Stimulated activated CD4-positive, alpha-beta T cell treated with anti-CD3 and anti-CD28 coated beads, Interleukin-2, amount 100 ng/mL, for 4 hours (primary cell): Measurements from ENCODE around the gene EXOC4.
"Not testable (repeated sequence)": the region's sequence is repeated elsewhere in the genome, so short reads cannot be mapped to it uniquely, and the experiment has no call there.

Source experiments
- DNase-seq: peaks from one replicate; pipeline ENCODE4 v3.0.0-alpha.2; 2020; ENCODE audit warnings: low read depth

EXOC4 gene

DNA sequence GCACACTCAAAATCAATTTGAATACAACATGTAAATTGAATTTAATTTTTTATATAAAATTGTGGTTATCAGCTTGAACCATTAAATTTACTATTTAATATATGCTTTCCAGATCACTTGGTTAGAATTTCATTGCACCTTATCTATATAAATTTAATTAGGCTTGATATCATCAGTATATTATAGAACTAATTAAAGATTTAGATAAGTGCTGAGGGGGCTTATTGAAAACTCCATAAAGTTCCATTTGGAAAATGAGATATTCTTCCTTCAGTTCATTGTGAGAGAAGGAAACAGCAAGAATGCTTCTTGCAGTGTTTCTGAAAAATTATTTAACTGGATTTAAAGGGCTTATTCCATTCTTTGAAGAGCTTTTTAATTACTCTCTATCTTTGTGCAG, 788.6 kb downstream of the EXOC4 start:
- no peak for DNase-seq

DNA sequence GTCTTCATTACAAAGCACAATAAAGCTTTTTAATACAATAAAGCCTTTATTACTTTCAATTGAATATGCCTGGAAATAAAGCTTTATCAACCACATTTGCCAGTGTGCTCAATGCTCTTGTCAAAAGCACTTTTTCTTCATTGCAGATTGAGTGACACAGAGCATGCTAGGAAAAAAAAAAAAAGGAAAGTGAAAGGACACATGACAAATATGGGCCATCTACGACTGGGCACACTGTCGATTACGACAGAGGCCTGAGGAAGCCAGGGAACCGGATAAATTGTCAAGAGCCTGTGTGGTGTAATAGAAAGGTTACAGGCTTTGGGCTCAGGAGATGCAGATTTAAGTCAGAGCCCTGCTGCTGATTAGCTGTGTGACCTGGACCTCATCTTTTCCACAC, 789.4 kb downstream of the EXOC4 start:
- no peak for DNase-seq

DNA sequence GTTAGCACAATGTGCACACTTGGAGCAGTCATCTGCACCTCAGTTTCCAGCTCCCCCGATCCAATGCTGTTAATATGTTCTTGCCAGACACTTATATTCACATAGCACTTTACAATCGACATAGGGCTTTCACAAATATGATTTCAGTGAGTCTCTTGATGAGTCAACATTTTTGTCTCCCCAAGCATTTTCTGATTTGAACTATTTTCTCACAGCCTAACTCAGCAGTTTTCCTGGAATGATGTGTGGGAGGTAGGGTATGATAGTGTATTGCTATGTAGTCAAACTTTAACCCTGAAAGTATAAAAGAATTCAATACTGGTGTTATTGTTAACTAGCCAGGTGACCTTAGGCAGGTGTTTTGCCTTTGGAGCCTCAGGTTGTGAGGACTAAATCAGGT, 791.8 kb downstream of the EXOC4 start:
- DNase-seq = no peak

DNA sequence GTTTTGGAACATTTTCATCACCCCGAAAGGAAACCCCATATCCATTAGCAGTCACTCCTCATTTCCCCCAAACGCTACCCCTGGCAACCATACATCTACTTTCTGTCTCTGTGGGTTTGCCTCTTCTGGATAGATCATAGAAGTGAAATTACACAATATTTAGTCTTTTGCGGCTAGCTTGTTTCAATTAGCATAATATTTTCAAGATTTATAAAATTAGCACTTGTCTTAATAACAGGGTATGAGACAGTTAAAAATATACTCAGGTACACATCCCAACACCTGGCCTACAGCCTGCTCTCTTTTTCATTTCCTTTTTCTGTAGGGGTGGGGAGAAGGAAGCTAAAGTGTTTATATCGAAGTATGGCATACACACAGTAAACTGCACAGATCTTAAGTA, 792.8 kb downstream of the EXOC4 start:
- no peak for DNase-seq

DNA sequence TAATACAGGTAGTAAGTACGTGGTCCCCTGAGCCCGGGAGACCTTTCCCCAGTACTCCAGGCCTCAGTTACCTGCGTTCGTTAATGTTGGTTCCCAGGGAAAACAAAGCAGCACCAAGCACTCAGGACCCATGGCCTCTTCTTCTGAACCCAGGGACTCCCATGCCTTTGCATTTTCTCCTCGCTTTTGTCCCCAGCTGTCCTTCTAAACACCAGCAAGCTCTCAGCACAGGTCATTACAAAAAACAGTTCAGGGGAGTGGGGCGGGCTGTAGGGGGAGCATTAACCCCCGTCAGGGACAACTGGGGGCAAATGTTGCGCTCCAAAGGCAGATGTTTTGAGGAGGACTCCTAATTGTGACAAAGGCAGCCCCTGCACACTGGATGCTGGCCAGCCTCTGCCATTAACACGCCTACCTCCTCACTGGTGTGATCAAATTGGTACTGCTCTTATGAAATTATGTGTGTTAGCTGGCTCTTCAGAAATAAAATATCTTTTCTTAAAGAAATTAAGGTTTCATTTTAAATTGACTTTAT, 793.8 kb downstream of the EXOC4 start:
- DNase-seq = no peak

DNA sequence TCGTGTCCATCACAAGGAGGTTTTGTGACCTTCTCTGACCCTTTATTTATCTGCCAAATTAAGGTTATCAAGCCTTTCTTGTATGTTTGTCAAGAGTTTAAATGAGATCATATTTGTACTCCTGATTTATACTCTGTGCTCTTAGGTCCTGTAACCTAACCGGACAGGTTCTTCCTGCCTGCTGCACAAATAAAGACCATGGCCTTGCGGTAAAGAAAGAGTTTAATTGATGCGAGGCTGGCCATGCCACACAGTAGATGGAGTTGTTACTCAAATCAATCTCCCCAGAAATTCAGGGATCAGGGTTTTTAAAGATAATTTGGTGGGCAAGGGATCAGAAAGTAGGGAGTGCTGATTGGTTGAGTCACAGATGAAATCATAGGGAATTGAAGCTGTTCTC, 794.8 kb downstream of the EXOC4 start:
- no peak for DNase-seq

DNA sequence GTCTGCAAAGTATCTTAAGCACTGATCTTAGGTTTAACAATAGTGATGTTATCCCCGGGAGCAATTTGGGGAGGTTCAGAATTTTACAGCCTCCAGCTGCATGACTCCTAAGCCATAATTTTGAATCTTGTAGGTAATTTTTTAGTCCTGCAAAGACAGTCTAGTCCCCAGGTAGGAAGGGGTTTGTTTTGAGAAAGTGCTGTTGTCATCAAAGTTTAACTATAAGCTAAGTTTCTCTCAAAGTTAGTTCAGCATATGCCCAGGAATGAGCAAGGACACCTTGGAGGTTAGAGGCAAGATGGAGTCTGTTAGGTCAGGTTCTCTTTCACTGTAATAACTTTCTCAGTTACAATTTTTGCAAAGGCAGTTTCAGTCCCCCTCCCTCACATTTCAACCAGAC, 795.3 kb downstream of the EXOC4 start:
- DNase-seq = no peak

DNA sequence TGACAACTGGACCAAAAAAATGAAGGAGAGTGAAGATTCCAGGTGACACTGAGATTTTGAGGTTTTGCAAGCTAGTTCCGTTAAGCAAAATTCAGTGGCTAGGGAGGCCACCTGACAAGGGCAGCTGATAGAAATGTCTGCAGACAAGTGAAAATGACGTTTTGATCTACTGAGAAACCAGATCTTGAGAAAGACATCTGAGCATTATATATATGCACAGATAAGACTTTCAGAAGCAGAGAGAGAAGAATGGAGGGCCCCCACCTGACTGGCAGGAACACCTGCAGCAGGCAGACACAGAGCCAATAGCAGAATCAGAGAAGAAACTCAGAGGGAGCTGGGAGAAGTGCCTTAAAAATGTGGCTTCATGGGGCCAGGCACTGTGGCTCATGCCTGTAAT, 798.1 kb downstream of the EXOC4 start:
- no peak for DNase-seq

DNA sequence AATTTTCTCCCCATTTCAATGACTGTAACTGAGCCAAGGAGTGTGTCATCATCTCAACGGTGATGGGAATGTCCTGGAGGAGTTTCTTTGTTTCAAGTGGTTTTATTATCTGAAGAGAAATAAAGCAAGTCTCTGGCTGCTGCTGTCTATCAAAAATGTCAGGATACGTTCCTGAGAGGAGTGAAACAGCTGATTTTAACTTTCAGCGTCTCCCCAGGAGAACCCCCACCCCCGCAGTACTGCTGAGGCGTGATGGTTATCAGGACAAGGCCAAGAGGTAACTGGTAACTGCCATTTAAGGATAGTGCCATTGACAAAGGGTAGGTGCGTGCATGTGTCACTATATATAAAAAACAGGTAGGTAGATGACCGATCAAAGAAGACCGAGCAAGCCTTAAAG, 803.9 kb downstream of the EXOC4 start:
- DNase-seq = no peak

DNA sequence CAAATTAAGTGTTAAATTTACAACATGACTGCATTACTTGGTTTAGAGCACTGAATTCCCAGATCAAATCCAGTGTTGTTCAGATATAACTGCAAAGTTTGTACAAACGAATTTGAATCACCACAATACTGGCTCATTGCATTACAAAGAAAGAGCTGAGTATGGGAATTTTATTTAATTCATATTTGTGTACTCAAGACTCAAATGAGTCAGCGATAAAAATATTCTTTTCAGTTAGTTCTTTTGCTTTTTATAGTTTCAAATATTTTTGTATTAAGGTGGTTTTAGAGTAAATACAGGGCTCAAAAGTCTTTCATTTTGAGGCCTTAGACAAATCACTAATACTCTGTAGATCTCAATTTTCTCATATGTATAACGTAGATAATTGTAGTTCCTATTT, 805.6 kb downstream of the EXOC4 start:
- no peak for DNase-seq

DNA sequence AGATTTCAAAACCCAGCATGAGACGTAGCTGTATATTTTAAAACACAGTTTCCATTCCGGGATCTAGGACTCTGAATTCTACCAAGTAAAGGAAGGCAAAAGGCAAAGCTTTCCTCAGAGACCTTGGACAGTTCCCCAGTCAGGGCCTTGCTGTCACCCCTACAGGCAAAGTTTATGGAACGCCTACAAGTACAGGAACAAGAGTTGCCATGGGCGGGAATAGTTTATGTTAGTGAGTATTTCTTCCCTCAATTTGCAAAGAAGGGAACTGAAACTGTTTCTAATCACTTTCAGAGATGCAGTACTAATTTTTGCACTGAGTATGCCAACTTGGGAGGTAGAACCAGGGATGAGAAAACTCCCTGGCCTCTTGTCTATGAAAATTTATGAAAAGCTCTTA, 806.1 kb downstream of the EXOC4 start:
- DNase-seq = no peak

DNA sequence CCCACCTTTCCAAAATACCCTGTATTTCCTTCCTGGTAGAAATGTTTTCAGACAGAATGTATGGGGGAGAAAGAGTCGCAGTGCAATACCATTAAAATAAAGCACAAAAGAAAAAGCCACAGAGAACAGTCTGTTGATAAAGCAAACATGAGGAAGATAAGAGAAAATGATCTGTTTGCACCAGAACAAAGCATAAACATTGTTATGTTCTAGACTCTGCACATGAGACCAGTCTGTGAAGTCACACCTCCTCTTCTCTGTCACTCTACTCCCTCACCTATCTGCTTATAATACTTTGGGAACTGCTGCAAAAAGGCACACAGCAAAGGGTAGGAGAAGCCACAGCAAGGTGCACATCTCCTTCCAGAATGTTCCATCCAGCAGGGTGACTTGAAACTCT, 807.0 kb downstream of the EXOC4 start:
- DNase-seq = no peak

DNA sequence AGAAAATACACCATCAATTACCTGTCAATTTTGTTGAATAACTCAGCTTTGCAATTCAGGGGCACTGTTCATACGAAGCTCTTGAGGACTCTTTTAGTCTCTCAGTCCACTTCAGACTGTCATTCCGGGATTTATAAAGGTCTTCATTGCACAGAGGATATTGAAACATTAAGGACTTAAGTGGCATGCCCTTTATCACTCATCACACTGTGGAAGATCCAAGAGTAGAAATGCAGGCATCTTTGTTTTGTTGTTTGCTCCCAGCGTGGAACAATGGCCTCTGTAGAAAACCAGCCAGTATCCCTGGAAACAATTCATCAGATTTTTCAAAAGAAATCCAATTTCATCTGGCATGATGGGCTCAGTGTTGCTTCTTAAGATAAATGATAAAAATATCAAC, 808.0 kb downstream of the EXOC4 start:
- DNase-seq = no peak

DNA sequence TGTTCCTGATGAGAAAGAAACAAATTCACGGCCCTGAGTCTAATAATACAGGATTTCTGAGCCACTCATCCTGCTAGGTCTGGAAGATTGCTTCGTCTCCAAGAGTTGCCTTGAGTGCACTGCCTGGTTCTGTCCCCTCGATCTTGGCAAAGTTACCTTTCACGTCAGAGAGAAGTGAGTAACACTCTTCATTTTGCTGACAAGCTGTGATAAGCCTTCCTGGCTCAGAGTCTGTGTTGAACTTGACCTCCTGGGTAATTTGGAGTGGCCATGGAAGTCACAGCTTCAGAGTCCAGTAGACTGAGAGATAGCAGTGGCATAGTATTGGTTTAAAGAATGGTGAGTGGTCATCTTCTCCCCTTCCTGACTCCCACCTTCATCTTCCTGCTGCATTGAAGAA, 809.6 kb downstream of the EXOC4 start:
- no peak for DNase-seq

DNA sequence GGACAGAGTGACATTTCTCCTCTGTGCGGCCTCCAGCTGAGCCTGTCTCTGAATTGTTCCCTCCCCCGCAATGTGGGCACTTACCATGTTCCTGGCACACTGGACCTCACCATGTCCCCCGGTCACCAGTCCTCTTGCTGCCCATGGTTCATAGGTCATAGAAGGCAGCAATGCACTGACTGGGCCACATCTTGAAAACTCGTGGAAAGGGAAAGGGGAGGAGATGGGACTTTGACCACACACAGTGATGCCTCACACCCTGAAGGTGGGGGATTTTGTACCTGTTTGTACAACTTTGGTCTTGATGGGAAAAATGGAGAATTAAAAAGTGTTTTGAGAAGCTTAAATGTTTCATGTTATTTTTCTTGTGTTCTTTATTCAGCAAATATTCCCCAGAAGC, 812.5 kb downstream of the EXOC4 start:
- DNase-seq = no peak

DNA sequence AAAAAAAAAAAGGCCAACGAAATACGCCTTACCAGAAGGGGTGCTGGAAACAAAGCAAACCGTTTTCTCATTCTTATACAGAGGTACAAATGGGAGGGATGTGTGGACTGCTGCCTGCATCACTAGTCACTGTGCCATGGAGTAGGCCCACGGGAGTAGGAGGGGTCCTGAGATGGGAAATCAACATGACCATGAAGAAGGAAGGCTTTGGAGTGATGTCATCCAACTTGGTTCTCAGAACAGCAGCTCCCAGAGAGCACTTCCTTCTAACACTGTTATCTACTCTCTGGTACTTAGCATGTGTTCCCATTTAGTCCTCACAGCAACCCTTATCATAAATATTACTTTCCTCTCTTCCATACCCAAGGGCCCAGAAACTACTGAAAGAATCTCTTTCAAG, 814.3 kb downstream of the EXOC4 start:
- no peak for DNase-seq

DNA sequence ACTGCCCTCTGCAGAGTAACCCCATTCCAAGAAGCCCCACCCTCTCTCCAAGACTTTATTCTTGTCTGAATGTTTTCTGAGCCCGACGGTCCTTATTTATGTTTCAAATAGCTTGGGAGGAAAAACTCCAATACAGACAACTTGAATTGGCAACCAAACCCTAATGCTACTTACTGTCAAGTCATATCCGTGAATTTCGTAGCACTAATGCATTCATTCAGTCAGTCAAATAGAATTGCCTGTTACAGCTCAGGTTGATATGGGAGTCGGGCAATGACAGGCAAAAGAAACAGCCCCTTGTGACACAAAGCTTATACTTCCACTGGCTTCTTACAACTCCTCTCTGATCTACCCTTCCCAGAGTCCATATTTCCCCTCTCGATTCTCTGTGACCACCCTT, 815.8 kb downstream of the EXOC4 start:
- DNase-seq = no peak

DNA sequence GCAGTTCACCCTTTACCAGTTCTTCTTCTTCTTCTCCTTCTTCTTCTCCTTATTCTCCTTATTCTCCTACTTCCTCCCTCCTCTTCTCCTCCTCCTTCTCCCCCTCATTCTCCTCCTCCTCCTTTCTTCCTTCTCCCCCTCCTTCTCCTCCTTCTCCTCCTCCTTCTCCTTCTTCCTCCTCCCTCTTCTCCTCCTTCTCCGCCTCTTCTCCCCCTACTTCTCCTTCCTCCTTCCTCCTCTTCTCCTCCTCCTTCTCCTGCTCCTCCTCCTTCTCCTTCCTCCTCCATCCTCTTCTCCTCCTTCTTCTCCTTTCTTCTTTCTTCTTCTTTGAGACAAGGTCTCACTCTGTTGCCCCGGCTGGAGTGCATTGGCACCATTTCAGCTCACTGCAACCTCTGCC, 816.3 kb downstream of the EXOC4 start:
- DNase-seq = no peak

DNA sequence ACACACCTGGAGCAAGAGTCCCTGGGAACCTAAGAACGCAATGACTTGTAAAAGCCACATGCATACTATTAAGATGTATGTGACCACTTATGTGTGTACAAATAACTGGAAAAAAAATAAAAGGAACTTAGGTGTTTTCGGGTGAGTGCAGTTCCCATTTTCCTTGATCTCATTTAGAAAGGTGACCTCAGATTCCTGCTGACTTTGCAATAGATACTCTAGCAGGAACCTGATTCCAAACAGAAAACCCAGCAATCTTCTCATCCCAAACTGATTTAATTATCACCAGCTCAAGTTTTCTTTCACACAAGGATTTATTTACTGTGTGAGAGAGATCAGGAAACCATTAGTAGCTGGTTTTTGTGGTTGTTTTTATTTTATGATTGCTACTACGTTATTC, 817.8 kb downstream of the EXOC4 start:
- DNase-seq = no peak

DNA sequence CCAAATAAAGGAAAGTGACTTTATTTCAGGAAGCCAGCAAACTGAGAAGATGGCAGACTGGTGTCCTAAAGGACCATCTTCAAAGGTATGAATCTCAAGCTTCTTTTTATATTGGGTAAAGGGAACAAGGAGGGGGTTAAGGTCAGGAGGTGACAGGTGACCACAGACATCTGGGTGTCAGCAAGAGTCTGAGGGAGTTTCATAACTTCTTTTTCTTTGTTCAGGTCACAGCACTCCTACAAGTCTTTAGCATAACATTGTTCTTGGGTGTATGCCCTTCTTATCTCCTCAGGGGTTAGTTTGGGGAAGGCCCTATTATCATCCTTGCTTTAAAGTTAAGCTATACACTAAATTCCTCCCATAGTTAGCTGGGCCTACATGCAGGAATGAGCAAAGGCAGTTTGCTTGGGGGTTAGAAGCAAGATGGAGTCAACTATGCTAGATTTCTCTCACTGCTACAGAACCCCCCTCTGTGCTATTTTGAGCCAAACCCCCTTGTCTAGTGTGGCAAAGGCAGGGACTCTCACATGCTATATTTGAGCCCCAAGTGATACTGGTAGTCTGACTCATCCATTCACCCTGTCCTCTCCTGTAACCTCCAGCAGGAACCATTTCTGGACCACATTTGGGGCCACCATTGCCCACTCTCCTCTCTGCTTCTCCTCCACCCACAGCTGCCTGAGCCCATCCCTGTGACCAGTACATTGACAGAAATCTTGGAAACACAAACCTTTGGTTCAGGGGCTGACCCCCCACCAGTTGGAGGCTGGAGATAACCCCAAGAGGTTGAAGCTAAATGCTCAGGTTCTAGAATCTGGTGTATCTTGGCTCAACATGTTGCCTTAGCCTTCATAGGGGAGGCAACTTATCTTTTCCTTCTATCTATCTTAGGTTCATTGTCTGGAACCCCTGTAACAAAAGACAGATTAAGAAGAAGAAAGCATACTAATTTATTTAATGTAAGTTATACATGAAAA, 818.8 kb downstream of the EXOC4 start:
- no peak for DNase-seq

DNA sequence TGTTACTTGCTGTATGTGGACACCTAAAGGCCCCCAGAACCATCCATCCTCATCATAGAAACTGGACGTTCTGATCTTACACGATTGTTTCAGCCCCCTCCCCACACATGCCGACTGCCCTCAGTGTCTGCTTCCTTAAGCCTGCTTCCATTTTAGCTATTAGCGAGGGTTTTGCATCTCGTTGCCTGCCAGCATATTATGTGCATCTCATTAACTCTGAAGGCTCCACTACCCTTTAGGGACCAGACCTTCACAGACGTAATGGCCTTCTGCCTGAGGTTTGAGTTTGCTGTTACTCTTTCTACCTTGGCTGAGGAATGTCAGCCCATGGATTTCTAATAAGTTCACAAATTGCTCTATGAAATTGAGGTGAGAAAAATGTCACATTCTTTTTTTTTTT, 820.4 kb downstream of the EXOC4 start:
- DNase-seq = no peak

DNA sequence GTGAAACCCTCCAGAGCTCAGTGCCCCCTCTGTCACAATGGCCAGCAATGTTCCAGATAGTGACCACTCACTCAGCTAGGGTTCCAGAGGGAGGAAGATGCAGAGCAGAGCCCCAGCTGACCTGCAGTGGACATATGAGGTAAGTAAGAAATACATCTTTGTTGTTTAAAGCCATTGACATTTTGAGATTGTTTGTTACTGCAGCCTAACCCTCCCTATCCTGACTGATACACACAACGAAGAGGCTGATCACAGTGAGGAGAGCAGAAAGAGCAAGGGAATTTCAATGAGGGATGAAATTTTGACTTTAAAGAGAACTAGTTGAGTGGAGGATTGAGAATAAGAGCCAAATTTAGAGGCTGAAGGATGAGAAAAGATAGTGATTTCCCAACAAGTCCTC, 822.9 kb downstream of the EXOC4 start:
- no peak for DNase-seq

DNA sequence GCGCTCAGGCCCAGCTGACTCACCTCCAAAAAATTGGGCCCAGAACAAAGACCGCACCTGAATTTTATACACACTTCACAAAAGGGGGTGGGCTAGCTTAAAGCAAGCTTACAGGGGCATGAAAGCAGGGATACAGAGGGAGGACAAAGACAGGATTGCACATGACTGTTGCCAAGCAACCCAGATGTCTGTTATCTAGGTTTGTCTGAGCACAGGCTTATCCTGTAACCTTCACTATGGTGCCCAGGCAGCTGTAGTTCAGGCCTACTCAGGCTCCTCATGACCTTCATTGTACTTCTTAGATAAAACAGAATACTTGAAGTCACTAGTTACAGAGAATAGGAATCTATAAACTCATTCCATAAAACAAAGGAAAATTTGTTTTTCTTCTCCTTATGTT, 824.7 kb downstream of the EXOC4 start:
- not testable (repeated sequence) for DNase-seq

DNA sequence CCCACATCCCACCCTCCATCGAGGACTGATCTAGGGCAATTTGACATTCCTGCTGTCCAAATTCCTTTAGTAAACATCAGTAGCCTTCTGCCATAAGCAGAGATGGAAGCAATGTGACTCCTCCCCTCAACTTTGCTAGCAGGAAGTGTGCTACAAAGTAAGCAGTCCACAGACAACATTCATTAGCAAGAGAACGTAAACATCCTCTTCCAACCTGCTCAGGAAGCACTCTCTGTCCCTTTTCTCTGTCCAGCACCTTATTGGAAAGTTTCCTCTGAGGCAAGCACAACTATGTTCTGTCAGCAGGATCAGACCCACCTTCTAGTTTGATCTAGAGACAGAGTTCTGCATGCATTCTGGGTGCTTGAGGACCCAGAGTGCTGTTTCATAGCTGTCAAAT, 826.1 kb downstream of the EXOC4 start:
- DNase-seq = no peak
